Measurements from ENCODE around the gene KRT27.

KRT27 gene

DNA sequence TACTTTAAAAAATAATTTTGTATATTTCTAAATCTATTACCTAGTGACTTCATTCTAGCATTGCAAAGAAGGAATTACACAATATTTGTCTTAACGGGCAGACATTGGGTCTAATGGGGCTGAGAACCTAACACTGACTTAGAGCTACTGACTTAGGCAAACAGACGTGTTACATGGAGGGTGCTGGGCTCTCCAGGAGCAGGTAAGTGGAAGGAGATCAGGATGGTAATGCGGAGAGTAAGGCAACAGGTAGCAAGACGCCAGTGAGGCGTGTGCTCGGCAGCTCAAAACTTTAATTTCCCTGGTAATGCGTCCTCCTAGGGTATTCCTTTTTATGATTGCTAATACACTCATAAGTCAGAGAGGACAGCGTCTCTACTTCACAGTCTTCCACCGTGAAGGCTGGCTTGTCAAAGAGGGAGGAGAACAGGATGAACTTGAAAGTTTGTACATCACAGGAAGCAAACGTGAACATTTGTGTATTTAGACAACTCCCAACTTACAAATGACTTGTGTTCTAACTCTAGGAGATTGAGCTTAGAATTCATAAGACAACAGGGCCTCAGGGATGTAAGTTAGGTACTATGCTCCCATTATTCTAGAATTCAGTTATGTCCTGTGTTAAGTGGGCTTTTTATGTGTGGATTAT, 12.8 kb upstream of the KRT27 start:
- no peak overlapping the region for H3K4me3 ChIP-seq (ENCODE audit: low read depth, low read length)
- TF ChIP-seq, protein P1, sequence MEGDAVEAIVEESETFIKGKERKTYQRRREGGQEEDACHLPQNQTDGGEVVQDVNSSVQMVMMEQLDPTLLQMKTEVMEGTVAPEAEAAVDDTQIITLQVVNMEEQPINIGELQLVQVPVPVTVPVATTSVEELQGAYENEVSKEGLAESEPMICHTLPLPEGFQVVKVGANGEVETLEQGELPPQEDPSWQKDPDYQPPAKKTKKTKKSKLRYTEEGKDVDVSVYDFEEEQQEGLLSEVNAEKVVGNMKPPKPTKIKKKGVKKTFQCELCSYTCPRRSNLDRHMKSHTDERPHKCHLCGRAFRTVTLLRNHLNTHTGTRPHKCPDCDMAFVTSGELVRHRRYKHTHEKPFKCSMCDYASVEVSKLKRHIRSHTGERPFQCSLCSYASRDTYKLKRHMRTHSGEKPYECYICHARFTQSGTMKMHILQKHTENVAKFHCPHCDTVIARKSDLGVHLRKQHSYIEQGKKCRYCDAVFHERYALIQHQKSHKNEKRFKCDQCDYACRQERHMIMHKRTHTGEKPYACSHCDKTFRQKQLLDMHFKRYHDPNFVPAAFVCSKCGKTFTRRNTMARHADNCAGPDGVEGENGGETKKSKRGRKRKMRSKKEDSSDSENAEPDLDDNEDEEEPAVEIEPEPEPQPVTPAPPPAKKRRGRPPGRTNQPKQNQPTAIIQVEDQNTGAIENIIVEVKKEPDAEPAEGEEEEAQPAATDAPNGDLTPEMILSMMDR (IDR thresholded peaks at IDR 0.05; ENCODE audit: low read depth, low read length), result no peak

GRCh38 chr17:40794466-40794865, 12.1 kb upstream of the KRT27 start:
- no peak overlapping the region for H3K4me3 ChIP-seq (ENCODE audit: low read depth, low read length)
- TF ChIP-seq, protein P1 (IDR thresholded peaks at IDR 0.05; ENCODE audit: low read depth, low read length), result no peak

- TF ChIP-seq, protein P1 (IDR thresholded peaks at IDR 0.05; ENCODE audit: low read depth, low read length), result no peak
These were observed 11.5 kb upstream of the KRT27 start for GRCh38 chr17:40793832-40794231.

DNA sequence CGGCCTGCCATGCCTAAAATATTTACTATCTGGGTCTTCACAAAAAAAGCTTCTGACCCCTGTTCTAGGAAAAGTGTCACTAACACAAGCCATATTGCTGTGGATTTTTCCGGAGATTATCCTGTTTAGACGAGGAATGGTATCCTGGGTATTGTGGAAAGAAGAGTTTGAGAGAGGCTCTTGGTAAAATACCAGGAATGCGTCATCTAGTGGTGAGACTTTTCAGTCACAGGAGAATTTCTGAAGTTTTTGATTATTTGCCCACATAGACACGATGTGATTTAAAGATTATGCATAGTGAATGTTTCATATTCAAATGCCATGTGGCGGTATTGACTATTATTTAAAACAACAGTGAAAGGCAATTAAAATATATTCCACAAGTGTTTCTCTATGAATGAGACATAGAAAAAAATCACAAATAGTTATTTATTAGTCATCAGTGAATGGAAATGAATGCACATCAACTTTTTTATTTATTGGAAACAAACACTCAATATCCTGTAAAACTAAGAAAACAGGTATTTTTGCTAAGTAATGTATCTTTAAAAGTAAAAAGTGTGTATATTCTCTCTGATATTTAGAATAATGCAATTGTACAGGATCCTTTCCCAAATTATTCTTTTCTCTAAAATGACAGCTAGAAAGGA, 9.6 kb upstream of the KRT27 start:
- TF ChIP-seq, protein P1 (IDR thresholded peaks at IDR 0.05; ENCODE audit: low read depth, low read length), result peak; percentile 49; the same call in 1 of the 2 replicates
- H3K4me3 ChIP-seq (ENCODE audit: low read depth, low read length), result no peak overlapping the region

More at GRCh38 chr17:40793832-40794231, 11.5 kb upstream of the KRT27 start:
- H3K4me3 ChIP-seq (ENCODE audit: low read depth, low read length), result no peak overlapping the region

DNA sequence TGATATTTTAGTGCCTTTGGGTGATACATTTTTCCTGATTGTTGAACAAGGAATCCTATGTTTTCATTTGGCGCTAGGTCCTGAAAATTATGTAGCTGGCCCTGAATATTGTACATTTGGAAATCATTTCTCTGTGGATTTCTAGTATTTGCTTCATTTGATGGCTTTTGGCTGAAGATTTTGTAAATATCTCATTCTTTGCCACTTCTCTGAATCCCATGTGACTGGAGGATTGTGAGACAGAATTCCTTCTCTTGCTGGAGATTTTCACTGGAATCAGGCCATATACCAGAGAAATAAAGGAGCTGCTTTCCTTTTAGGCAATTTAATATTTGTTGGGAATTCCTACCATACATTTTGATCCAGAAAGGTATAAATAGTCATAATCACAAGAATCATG, 8.8 kb upstream of the KRT27 start:
- TF ChIP-seq, protein P1 (IDR thresholded peaks at IDR 0.05; ENCODE audit: low read depth, low read length), result no peak
- H3K4me3 ChIP-seq (ENCODE audit: low read depth, low read length), result no peak overlapping the region

- peak overlapping the region; percentile 40 for H3K4me3 ChIP-seq (ENCODE audit: low read depth, low read length)
- TF ChIP-seq, protein P1 (IDR thresholded peaks at IDR 0.05; ENCODE audit: low read depth, low read length), result no peak
These were observed 3.0 kb downstream of the KRT27 start for GRCh38 chr17:40779181-40779909.

DNA sequence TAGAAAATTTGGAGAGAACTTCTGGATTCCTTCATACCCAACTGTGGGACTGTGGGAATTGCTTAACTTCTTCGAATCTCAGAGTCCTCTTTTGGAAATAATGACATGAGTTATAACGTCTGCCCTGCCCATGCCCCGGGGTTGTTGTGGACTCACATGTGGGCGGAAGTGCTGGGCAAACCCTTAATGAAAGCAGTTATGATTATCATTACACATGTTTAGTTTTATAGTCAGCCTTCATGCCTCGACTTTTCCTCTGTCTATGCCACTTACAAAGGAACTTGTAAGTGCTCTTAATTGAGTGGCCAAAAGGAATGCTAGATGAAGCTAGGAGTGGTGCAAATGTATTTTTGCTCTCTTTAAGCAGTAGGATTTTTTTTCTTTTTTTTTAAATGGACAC, 3.9 kb downstream of the KRT27 start:
- TF ChIP-seq, protein P1 (IDR thresholded peaks at IDR 0.05; ENCODE audit: low read depth, low read length), result no peak
- H3K4me3 ChIP-seq (ENCODE audit: low read depth, low read length), result no peak overlapping the region
